Measurements from ENCODE around the gene RPS6KA6. TPM values are rescaled to one million over a fixed set of nuclear protein-coding genes. Genes with fewer than 3 reads are reported as not detected.

Gene RPS6KA6
- 0.51 and 0.81 TPM in 2 replicates for total RNA-seq

GRCh38 chrX:84187533-84188319, at the start of gene RPS6KA6:
Gene RPS6KA6 (minus strand): TSS chrX:84188199. CDS start chrX:84187899, 300 bp downstream.
- TF ChIP-seq, protein P1, sequence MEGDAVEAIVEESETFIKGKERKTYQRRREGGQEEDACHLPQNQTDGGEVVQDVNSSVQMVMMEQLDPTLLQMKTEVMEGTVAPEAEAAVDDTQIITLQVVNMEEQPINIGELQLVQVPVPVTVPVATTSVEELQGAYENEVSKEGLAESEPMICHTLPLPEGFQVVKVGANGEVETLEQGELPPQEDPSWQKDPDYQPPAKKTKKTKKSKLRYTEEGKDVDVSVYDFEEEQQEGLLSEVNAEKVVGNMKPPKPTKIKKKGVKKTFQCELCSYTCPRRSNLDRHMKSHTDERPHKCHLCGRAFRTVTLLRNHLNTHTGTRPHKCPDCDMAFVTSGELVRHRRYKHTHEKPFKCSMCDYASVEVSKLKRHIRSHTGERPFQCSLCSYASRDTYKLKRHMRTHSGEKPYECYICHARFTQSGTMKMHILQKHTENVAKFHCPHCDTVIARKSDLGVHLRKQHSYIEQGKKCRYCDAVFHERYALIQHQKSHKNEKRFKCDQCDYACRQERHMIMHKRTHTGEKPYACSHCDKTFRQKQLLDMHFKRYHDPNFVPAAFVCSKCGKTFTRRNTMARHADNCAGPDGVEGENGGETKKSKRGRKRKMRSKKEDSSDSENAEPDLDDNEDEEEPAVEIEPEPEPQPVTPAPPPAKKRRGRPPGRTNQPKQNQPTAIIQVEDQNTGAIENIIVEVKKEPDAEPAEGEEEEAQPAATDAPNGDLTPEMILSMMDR (IDR thresholded peaks at IDR 0.05) = no peak
- ATAC-seq (ENCODE audit: low read depth) = peak; percentile 45
- ChIA-PET POLR2A (no interaction called here), CTCF (no interaction called here)
- Mint-ChIP-seq H3K4me1 (peaks cover 6% of the 10 kb centered on the region), H3K27me3 (peaks cover 7% of the 10 kb centered on the region), H3K4me3 (peak within 1 kb of the TSS; percentile 68), H3K27ac (no peak within 1 kb of the TSS), H3K9me3 (peaks cover 6% of the 10 kb centered on the region), H3K36me3 (ENCODE audit: low read depth) (no peaks in the 10 kb centered on the region)
- DNase-seq = no peak
- intact Hi-C loops (cut with micrococcal nuclease) = loop anchor here (5.0 kb wide), 1 partner anchor 815 kb away; the partner anchor contains the start of gene APOOL

DNA sequence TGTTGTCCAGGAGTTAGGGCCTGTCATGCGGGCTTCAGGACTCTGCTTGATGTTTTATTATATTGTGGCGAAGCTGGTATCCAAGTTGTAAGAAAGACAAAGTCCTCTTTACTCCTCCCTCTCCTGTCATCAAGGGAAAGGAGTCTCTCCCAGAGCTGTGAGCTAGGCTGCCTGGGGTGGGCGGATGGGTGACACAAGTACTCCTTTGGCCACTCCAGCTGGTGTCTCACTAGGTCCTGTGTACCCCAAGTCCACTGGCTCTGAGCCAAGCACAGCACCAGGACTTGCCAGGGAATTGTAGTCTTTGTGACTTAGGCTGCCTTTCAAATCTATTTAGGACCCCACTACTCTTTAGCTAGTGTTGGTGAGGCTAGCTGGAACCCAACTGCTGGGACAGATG, 36.7 kb upstream of the RPS6KA6 start:
- no peaks in the 10 kb centered on the region for H3K27me3 Mint-ChIP-seq
- ATAC-seq (ENCODE audit: low read depth) (no peak), DNase-seq (no peak)
- H3K36me3 Mint-ChIP-seq (ENCODE audit: low read depth) = no peaks in the 10 kb centered on the region
- H3K27ac Mint-ChIP-seq = no peak overlapping the region
- ChIA-PET CTCF (no interaction called here), POLR2A (no interaction called here)
- intact Hi-C loops (cut with micrococcal nuclease) = no loop called here
- H3K4me3 Mint-ChIP-seq = no peak overlapping the region
- no peaks in the 10 kb centered on the region for H3K9me3 Mint-ChIP-seq
- TF ChIP-seq, protein P1 (IDR thresholded peaks at IDR 0.05) = no peak
- no peaks in the 10 kb centered on the region for H3K4me1 Mint-ChIP-seq

DNA sequence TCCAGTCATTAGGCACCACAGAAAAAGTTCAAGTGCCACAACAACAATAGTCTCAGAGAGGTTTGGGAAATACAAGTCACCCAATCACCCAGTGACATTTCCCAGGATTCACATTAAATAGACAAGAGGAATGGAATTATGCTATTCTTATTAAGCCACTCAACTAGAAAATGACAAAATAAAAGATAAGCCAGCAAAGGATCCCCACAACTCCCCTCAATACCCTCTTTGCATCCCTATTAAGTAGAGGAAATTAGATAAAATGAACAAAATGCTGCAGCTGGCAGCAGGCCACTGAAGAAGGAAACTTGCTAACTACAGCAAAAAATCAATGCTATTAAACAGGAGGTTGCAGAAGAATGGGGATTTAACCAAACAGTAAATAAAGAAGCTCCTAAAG, 35.3 kb upstream of the RPS6KA6 start:
- Mint-ChIP-seq H3K27me3 (no peaks in the 10 kb centered on the region), H3K4me1 (no peaks in the 10 kb centered on the region), H3K4me3 (no peak overlapping the region), H3K27ac (no peak overlapping the region), H3K9me3 (no peaks in the 10 kb centered on the region), H3K36me3 (ENCODE audit: low read depth) (no peaks in the 10 kb centered on the region)
- ATAC-seq (ENCODE audit: low read depth) = no peak
- DNase-seq = no peak
- ChIA-PET CTCF (no interaction called here), POLR2A (no interaction called here)
- TF ChIP-seq, protein P1 (IDR thresholded peaks at IDR 0.05) = no peak
- intact Hi-C loops (cut with micrococcal nuclease) = no loop called here

DNA sequence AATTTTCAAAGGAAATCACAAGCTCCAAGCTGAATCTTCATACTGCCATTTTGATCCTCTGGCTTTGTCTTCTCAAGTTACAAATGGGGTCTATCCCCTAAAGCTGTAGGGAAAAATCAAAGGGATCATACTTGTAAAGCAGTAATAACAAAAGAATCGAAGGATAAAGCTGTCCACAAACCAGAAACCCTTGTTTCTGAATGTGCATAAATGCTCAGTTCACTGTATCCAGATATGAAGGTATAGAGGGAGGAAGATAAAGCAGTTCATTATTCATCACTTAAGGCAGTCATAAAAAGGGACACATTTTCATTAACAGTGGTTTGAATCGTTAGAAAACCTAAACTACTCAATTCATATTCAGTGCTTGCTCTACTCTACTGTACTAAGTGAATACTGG, 33.2 kb upstream of the RPS6KA6 start:
- Mint-ChIP-seq H3K36me3 (ENCODE audit: low read depth) (no peaks in the 10 kb centered on the region), H3K27me3 (no peaks in the 10 kb centered on the region), H3K27ac (no peak overlapping the region), H3K4me3 (no peak overlapping the region), H3K4me1 (no peaks in the 10 kb centered on the region), H3K9me3 (no peaks in the 10 kb centered on the region)
- intact Hi-C loops (cut with micrococcal nuclease) = no loop called here
- ATAC-seq (ENCODE audit: low read depth) (no peak), DNase-seq (no peak)
- ChIA-PET POLR2A (no interaction called here), CTCF (no interaction called here)
- TF ChIP-seq, protein P1 (IDR thresholded peaks at IDR 0.05) = no peak

DNA sequence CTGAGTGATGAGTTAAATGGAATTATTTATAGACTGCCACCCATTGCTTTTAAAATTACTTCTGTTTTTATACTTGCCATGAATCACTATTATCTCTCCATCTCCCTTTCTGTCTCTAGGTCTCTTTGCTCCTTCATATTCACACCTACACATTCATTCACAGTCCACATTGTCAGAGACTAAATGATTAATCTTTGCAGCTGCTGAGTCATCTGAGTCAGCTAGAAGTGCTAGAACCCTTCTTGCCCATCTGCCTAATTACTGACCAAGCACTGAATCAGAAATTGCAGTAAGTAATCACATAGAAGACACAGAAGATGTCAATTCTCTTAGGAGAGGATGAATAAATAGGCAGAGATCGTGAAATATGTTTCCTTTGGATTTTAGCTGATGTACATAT, 31.6 kb upstream of the RPS6KA6 start:
- no peak overlapping the region for H3K4me3 Mint-ChIP-seq
- no peak for DNase-seq
- TF ChIP-seq, protein P1 (IDR thresholded peaks at IDR 0.05) = no peak
- H3K9me3 Mint-ChIP-seq = no peaks in the 10 kb centered on the region
- CTCF ChIA-PET = no interaction called here
- no peaks in the 10 kb centered on the region for H3K4me1 Mint-ChIP-seq
- no peaks in the 10 kb centered on the region for H3K36me3 Mint-ChIP-seq (ENCODE audit: low read depth)
- intact Hi-C loops (cut with micrococcal nuclease) = no loop called here
- H3K27ac Mint-ChIP-seq = no peak overlapping the region
- POLR2A ChIA-PET = no interaction called here
- ATAC-seq (ENCODE audit: low read depth) = no peak
- no peaks in the 10 kb centered on the region for H3K27me3 Mint-ChIP-seq

All from activated B cell treated with CpG ODN at 0.5 μM for 24 hours (primary cell).